MM.1S (cell line): ENCODE measurements around the gene AK6.

Source experiments
- DNase-seq: peaks from one replicate; pipeline ENCODE4 v3.0.0-alpha.2; 2015
- H2AFZ ChIP-seq: fragments of 300-600 bp; sonication (generic); 2 replicates; pipeline ENCODE4 v1.6.0; 2016; ENCODE audit warnings: antibody characterized with exemption, low read length
- H3F3A ChIP-seq: fragments of 300-600 bp; sonication (generic); 2 replicates; pipeline ENCODE4 v1.6.1; 2016; ENCODE audit warnings: mild to moderate bottlenecking, antibody characterized with exemption, low read length, moderate library complexity, mixed read lengths; ENCODE audit not compliant: insufficient read depth
- H3K27ac ChIP-seq: fragments of 300-600 bp; sonication (generic); 2 replicates; pipeline ENCODE4 v1.5.1; 2016; ENCODE audit warnings: mild to moderate bottlenecking, low read length
- H3K27me3 ChIP-seq: fragments of 300-600 bp; sonication (generic); replicated peaks from 2 replicates; pipeline ENCODE4 v1.6.0; 2016; ENCODE audit warnings: low read length; ENCODE audit not compliant: insufficient read depth
- H3K36me3 ChIP-seq: fragments of 300-600 bp; sonication (generic); replicated peaks from 2 replicates; pipeline ENCODE4 v1.6.1; 2016; ENCODE audit warnings: mild to moderate bottlenecking, low read length, mixed read lengths; ENCODE audit not compliant: insufficient read depth
- H3K4me1 ChIP-seq: fragments of 300-600 bp; sonication (generic); 2 replicates; pipeline ENCODE4 v1.6.1; 2016; ENCODE audit warnings: low read length, mixed read lengths
- H3K4me2 ChIP-seq: fragments of 300-600 bp; sonication (generic); 2 replicates; pipeline ENCODE4 v1.6.0; 2016; ENCODE audit warnings: low read depth, low read length
- H3K4me3 ChIP-seq: fragments of 300-600 bp; sonication (generic); 2 replicates; pipeline ENCODE4 v1.5.1; 2016; ENCODE audit warnings: low read length, mixed read lengths
- H3K79me2 ChIP-seq: fragments of 300-600 bp; sonication (generic); 2 replicates; pipeline ENCODE4 v1.6.1; 2016; ENCODE audit warnings: mixed run types, low read length, mixed read lengths
- H3K9ac ChIP-seq: fragments of 300-600 bp; sonication (generic); 2 replicates; pipeline ENCODE4 v1.6.1; 2016; ENCODE audit warnings: low read length, mixed read lengths
- H3K9me2 ChIP-seq: fragments of 300-600 bp; sonication (generic); replicated peaks from 2 replicates; pipeline ENCODE4 v1.6.1; 2016; ENCODE audit warnings: mild to moderate bottlenecking, low read length, mixed read lengths; ENCODE audit not compliant: insufficient read depth
- H3K9me3 ChIP-seq: fragments of 300-600 bp; sonication (generic); replicated peaks from 2 replicates; pipeline ENCODE4 v1.6.1; 2016; ENCODE audit warnings: mild to moderate bottlenecking, low read length, mixed read lengths; ENCODE audit not compliant: insufficient read depth
- H4K20me1 ChIP-seq: fragments of 300-600 bp; sonication (generic); 2 replicates; pipeline ENCODE4 v1.6.1; 2016; ENCODE audit warnings: mild to moderate bottlenecking, low read length, moderate library complexity, mixed read lengths; ENCODE audit not compliant: insufficient read depth
- EZH2 ChIP-seq: fragments of 300-600 bp; sonication (generic); optimal IDR thresholded peaks from 2 replicates; pipeline ENCODE3; 2017; ENCODE audit warnings: low read depth, mild to moderate bottlenecking, antibody characterized with exemption, low read length, mixed read lengths
- EZH2phosphoT487 ChIP-seq: fragments of 300-600 bp; sonication (generic); IDR thresholded peaks from 2 replicates; pipeline ENCODE4 v1.6.1; 2018; ENCODE audit warnings: antibody characterized with exemption, low read length
- TF ChIP-seq, protein P1 (sequence below): fragments of 300-600 bp; sonication (generic); IDR thresholded peaks from 2 replicates; pipeline ENCODE4 v1.5.1; 2016; ENCODE audit warnings: antibody characterized with exemption, low read length, mixed read lengths

The AK6 gene

DNA sequence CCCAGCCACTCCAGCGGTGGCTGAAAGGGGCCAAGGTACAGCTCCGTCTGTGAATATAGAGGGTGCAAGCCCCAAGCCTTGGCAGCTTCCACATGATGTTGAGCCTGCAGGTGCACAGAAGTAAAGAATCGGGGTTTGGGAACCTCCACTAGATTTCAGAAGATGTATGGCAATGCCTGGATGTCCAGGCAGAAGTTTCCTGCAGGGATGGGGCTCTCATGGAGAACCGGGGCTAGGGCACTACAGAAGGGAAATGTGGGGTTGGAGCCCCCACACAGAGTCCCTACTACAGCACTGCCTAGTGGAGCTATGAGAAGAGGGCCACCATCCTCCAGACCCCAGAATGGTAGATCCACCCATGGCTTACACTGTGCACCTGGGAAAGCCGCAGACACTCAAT is 59.9 kb downstream of the AK6 start:
- no peak overlapping the region for H3K4me2 ChIP-seq
- H3K27me3 ChIP-seq = no peaks in the 10 kb centered on the region
- no peaks in the 10 kb centered on the region for H3K36me3 ChIP-seq

DNA sequence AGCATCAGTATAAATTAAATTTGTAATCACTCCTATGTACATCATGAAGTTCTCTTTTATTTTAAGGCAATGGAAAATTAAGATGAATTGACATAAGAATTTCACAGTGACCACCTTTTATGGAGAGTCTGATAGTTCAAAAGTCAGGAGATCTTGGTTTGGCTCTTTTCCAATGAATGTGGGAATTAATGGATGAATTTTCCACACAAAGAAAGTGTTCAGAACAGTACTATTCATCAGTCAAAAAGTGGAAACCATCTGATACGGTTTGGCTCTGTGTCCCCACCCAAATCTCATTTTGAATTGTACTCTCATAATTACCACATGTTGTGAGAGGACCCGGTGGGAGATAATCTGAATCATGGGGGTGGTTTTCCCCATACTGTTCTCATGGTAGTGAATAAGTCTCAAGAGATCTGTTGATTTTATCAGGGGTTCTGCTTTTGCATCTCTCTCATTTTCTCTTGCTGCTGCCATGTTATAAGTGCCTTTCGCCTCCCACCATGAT is 61.2 kb downstream of the AK6 start:
- Histone ChIP-seq H3K79me2 (no peaks in the 10 kb centered on the region), H2AFZ (no peak overlapping the region), H3K9ac (no peak overlapping the region), H3K4me2 (no peak overlapping the region), H3K4me1 (no peaks in the 10 kb centered on the region), H3K9me3 (no peaks in the 10 kb centered on the region), H4K20me1 (no peaks in the 10 kb centered on the region), H3K27me3 (no peaks in the 10 kb centered on the region), H3K36me3 (no peaks in the 10 kb centered on the region), H3K9me2 (no peaks in the 10 kb centered on the region), H3K27ac (no peak overlapping the region), H3F3A (no peaks in the 10 kb centered on the region; the same call in 1 of the 2 replicates), H3K4me3 (no peak overlapping the region)
- DNase-seq = no peak
- no peak for TF ChIP-seq EZH2
- no peak for TF ChIP-seq EZH2phosphoT487
- TF ChIP-seq, protein P1, sequence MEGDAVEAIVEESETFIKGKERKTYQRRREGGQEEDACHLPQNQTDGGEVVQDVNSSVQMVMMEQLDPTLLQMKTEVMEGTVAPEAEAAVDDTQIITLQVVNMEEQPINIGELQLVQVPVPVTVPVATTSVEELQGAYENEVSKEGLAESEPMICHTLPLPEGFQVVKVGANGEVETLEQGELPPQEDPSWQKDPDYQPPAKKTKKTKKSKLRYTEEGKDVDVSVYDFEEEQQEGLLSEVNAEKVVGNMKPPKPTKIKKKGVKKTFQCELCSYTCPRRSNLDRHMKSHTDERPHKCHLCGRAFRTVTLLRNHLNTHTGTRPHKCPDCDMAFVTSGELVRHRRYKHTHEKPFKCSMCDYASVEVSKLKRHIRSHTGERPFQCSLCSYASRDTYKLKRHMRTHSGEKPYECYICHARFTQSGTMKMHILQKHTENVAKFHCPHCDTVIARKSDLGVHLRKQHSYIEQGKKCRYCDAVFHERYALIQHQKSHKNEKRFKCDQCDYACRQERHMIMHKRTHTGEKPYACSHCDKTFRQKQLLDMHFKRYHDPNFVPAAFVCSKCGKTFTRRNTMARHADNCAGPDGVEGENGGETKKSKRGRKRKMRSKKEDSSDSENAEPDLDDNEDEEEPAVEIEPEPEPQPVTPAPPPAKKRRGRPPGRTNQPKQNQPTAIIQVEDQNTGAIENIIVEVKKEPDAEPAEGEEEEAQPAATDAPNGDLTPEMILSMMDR = no peak

More for the DNA sequence above, 59.9 kb downstream of the AK6 start:
- H3K27ac ChIP-seq = no peak overlapping the region
- no peak for TF ChIP-seq EZH2
- TF ChIP-seq EZH2phosphoT487 = no peak
- TF ChIP-seq, protein P1 = no peak
- H3K9me3 ChIP-seq = no peaks in the 10 kb centered on the region
- H3K4me3 ChIP-seq = no peak overlapping the region
- no peak overlapping the region for H3K9ac ChIP-seq
- DNase-seq = no peak
- no peaks in the 10 kb centered on the region for H3K4me1 ChIP-seq
- H3F3A ChIP-seq = no peaks in the 10 kb centered on the region
- no peaks in the 10 kb centered on the region for H3K9me2 ChIP-seq
- H3K79me2 ChIP-seq = no peaks in the 10 kb centered on the region
- no peaks in the 10 kb centered on the region for H4K20me1 ChIP-seq
- no peak overlapping the region for H2AFZ ChIP-seq

DNA sequence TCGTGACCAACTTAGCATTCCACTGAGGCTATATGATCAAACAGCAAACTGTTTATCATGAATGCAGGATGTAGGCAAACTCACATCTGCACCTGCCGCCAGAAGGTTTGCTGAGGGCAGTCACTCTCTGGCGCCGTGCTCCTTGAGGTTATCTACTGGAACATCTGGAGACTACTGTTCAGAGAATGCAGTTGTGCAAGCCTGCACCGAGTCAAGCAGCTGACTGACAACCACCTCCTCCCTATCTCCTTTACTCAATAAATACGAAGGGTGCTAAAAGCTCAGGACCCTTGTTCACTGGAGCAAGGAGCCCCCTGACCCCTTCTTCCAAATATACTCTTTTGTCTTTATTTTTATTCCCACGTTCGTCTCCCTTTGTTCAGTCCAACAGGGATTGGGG is 63.8 kb downstream of the AK6 start:
- Histone ChIP-seq H3K9ac (no peak overlapping the region), H3K9me2 (no peaks in the 10 kb centered on the region), H3K4me2 (no peak overlapping the region), H3K36me3 (no peaks in the 10 kb centered on the region), H4K20me1 (no peaks in the 10 kb centered on the region), H2AFZ (no peak overlapping the region), H3K79me2 (no peaks in the 10 kb centered on the region), H3K27me3 (no peaks in the 10 kb centered on the region), H3F3A (no peaks in the 10 kb centered on the region; the same call in 1 of the 2 replicates), H3K27ac (no peak overlapping the region), H3K4me1 (no peaks in the 10 kb centered on the region), H3K4me3 (no peak overlapping the region), H3K9me3 (no peaks in the 10 kb centered on the region)
- no peak for TF ChIP-seq EZH2phosphoT487
- TF ChIP-seq, protein P1 = no peak
- no peak for TF ChIP-seq EZH2
- no peak for DNase-seq
